DOHH2 (cell line): ENCODE results near the gene KIAA1614.

Experiments used
- EZH2phosphoT487 ChIP-seq: fragments of 200-600 bp; sonication (generic); IDR thresholded peaks from 2 replicates; pipeline ENCODE4 v1.6.1; 2017; ENCODE audit warnings: borderline replicate concordance, mild to moderate bottlenecking, antibody characterized with exemption, low read length, moderate library complexity, mixed read lengths
- TF ChIP-seq, protein P1 (sequence below): fragments of 200-600 bp; sonication (generic); IDR thresholded peaks from one replicate; pipeline ENCODE4 v1.5.1; 2014; ENCODE audit warnings: antibody characterized with exemption, mild to moderate bottlenecking, low read depth, low read length; ENCODE audit not compliant: poor library complexity, severe bottlenecking

DNA sequence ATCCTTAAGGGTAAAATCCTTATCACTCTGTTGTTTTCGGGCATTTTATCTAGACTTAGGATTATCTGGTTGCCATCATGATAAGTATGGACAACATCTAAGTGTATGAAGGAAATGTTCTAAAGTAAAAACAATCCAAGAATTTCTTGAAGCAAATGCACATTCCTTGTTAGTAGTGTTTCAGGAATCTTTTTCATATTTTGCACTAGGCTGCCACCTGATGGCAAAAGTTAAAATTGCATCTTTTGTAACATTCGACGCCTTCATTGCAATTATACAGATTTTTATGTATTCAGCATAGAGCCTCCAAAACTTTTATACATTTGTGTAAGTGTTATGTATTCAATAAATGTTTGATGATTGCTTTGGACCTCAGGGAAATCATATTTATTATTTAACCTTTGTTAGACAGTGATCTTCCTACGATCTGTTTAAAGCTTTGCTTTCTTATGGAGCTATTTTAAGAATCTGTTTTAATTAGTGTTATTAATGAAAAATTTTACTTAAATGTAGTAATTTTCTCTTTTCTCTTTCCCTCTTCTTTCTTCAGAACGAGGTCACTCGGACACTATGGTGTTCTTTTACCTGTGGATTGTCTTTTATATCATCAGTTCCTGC lies 49.4 kb upstream of the KIAA1614 start:
- TF ChIP-seq, protein P1, sequence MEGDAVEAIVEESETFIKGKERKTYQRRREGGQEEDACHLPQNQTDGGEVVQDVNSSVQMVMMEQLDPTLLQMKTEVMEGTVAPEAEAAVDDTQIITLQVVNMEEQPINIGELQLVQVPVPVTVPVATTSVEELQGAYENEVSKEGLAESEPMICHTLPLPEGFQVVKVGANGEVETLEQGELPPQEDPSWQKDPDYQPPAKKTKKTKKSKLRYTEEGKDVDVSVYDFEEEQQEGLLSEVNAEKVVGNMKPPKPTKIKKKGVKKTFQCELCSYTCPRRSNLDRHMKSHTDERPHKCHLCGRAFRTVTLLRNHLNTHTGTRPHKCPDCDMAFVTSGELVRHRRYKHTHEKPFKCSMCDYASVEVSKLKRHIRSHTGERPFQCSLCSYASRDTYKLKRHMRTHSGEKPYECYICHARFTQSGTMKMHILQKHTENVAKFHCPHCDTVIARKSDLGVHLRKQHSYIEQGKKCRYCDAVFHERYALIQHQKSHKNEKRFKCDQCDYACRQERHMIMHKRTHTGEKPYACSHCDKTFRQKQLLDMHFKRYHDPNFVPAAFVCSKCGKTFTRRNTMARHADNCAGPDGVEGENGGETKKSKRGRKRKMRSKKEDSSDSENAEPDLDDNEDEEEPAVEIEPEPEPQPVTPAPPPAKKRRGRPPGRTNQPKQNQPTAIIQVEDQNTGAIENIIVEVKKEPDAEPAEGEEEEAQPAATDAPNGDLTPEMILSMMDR, result peak; percentile 77
- no peak for TF ChIP-seq EZH2phosphoT487
